DMS79 treated with DMSO at 0.1 percent for 48 hours (cell line): ENCODE measurements around the gene PADI2.

Experiments
- DNase-seq: peaks from one replicate; lab custom pipeline; 2025; lab: John Stamatoyannopoulos, UW

The PADI2 gene

DNA sequence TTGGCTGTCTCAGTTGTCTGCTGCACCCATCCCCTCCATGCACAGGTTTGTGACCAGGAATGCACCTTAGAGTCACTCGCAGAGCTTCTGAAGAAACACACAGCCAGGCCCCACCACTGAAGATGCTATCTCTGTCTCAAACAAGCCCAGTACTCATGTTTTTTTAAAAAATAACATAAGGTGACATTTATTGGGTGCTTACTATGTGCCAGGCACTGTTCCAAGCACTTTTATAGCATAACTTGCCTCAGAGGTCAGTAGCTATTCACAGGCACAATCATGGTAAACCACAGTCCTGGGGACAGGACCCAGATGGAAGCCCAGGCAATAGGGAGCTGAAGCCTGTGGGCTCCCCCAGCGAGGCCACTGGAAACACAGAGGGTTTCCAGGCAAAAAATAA is 98.7 kb downstream of the PADI2 start:
- no peak for DNase-seq

DNA sequence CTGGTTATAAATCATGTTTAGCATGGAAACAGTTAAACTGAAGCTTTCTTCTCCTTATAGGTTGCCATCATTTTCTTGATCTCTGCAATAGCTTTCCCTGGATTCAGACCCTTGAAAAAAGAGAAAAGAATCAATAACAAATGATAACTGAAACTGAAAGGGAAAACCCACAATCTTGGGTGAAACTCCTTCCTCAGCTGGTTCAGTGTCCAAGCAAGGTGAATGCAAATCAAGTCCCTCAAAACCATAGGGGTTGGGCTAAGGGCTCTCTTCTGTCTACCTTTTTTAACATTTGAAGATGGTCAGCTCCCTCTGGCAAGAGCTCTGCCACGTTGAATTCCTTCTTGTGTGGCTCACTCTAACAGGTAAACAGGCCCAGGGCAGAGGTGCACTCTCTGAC is 100.4 kb downstream of the PADI2 start:
- DNase-seq = no peak

- DNase-seq = no peak
These were observed 101.8 kb downstream of the PADI2 start for GRCh38 chr1:17017435-17017834.
